HG03439 (cell line): ENCODE measurements around the gene TRAPPC2.
A peak's percentile ranks its signal among the peaks of the same experiment; 100 is the strongest.

ENCODE experiments used
- ATAC-seq: cut with Tn5 transposase; IDR thresholded peaks from one replicate; pipeline ENCODE4 v1.9.1; 2021; ENCODE audit warnings: mild to moderate bottlenecking, moderate library complexity; ENCODE audit not compliant: unreplicated experiment

The TRAPPC2 gene

GRCh38 chrX:13734278-13735172, at the start of gene TRAPPC2, which contains the start of gene OFD1:
Gene TRAPPC2, minus strand, starts transcription at chrX:13734620. Its CDS starts 14,657 bp downstream, at chrX:13719963.
Gene OFD1, plus strand, starts transcription at chrX:13734748. Its CDS starts 324 bp downstream, at chrX:13735072.
- peak; percentile 96 for ATAC-seq

- ATAC-seq, result no peak
Observed at GRCh38 chrX:13780868-13781427, 46.5 kb upstream of the TRAPPC2 start.

- ATAC-seq, result no peak
Observed at GRCh38 chrX:13778916-13779315, 44.5 kb upstream of the TRAPPC2 start.

- no peak for ATAC-seq
Observed at GRCh38 chrX:13776387-13776786, 42.0 kb upstream of the TRAPPC2 start.

GRCh38 chrX:13775837-13776236, 41.4 kb upstream of the TRAPPC2 start:
- ATAC-seq, result no peak

GRCh38 chrX:13774696-13775095, 40.3 kb upstream of the TRAPPC2 start:
- ATAC-seq, result no peak

GRCh38 chrX:13770013-13770535, 35.7 kb upstream of the TRAPPC2 start:
- no peak for ATAC-seq

- no peak for ATAC-seq
Observed at GRCh38 chrX:13768939-13769338, 34.5 kb upstream of the TRAPPC2 start.

- no peak for ATAC-seq
Observed at GRCh38 chrX:13764765-13765164, 30.3 kb upstream of the TRAPPC2 start.

GRCh38 chrX:13764281-13764680, 29.9 kb upstream of the TRAPPC2 start:
- no peak for ATAC-seq

GRCh38 chrX:13763489-13763888, 29.1 kb upstream of the TRAPPC2 start:
- no peak for ATAC-seq

- no peak for ATAC-seq
Observed at GRCh38 chrX:13761606-13762414, 27.4 kb upstream of the TRAPPC2 start.

- ATAC-seq, result no peak
Observed at GRCh38 chrX:13760426-13760825, 26.0 kb upstream of the TRAPPC2 start.

- ATAC-seq, result peak; percentile 73
Observed at GRCh38 chrX:13759152-13759718, 24.8 kb upstream of the TRAPPC2 start.

- ATAC-seq, result no peak
Observed at GRCh38 chrX:13756381-13756780, 22.0 kb upstream of the TRAPPC2 start.

- no peak for ATAC-seq
Observed at GRCh38 chrX:13755254-13755653, 20.8 kb upstream of the TRAPPC2 start.

GRCh38 chrX:13754765-13755164, 20.3 kb upstream of the TRAPPC2 start:
- ATAC-seq, result no peak

- no peak for ATAC-seq
Observed at GRCh38 chrX:13752646-13753045, 18.2 kb upstream of the TRAPPC2 start.

- ATAC-seq, result no peak
Observed at GRCh38 chrX:13752141-13752540, 17.7 kb upstream of the TRAPPC2 start.

- no peak for ATAC-seq
Observed at GRCh38 chrX:13750812-13751211, 16.4 kb upstream of the TRAPPC2 start.

- ATAC-seq, result no peak
Observed at GRCh38 chrX:13750204-13750603, 15.8 kb upstream of the TRAPPC2 start.
